ENCODE results near the gene THBS3.

THBS3 gene

GRCh38 chr1:155186794-155187455, 20.8 kb downstream of the THBS3 start:
- DNase-seq, result no peak

GRCh38 chr1:155186067-155186793, 21.5 kb downstream of the THBS3 start:
- DNase-seq, result no peak

DNA sequence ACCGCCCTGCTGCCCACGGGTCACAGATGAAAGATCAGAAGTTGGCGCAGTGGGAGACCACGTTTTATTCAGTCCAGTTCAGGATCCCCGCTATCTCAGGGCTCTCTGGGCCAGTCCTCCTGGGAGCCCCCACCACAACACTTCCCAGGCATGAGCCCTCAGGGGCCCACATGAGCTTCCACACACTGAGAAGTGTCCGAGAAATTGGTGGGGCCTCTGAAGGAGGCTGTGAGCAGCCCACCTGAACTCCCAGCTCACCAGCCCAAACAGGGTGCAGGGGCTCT, 22.0 kb downstream of the THBS3 start:
- no peak for DNase-seq

- DNase-seq, result no peak
Measured at GRCh38 chr1:155184835-155185782, 22.6 kb downstream of the THBS3 start.

DNA sequence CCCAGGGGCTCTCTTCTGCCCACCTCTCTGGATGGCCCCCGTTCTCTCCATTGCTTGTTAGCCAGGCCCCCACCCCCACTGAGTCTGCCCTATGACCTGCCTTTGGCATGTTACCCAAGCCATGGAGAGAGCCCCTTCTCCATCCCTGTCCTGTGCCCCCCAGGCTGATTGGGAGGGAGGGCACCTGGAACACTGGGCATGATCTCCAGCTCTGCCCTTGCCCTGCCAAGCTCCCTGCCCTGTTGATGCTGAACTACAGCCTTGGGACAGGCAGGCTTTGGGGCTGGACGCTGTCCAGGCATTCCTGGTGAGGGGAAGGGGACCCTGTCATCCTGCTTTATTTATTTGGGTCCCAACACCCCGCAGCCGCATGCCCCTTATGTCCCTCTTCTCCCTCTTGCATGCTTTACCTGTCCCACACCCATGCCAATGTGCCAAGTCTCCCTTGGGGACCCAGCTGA, 23.3 kb downstream of the THBS3 start:
- no peak for DNase-seq

DNA sequence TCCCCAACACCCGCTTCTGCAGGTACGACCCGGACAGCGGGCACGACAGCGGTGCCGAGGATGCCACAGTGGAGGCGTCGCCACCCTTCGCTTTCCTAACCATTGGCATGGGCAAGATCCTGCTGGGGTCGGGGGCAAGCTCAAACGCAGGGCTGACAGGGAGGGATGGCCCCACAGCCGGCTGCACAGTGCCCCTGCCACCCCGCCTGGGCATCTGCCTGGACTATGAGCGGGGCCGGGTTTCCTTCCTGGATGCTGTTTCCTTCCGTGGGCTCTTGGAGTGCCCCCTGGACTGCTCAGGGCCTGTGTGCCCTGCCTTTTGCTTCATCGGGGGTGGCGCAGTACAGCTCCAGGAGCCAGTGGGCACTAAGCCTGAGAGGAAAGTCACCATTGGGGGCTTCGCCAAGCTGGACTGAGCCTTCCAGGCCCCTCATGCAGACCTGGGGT, 23.9 kb downstream of the THBS3 start:
- no peak for DNase-seq

DNA sequence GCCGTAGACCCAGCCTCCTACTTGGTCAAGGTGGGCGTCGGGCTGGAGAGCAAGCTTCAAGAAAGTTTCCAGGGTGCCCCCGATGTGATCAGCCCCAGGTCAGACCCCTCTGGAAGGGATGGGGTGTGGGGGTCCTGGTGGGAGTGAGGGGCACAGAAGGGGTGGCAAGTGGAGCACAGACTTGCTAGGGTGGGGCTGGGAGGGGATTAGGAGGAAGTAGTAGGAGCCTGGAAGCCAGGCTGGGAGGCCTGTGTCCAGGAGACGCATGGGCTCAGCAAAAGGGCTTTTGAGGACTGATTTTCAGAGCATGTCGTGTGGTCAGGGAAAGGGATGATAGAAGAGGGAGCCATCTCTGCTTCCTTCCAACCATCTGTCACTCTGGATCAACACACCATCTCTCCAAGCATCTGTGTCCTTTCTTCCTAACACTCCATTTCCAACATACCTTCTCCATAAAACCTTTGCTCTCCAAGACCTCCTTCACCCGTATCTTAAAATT, 25.6 kb downstream of the THBS3 start:
- no peak for DNase-seq

GRCh38 chr1:155181371-155182051, 26.2 kb downstream of the THBS3 start:
- DNase-seq, result no peak

- DNase-seq, result no peak
Measured at GRCh38 chr1:155179112-155180031, 28.3 kb downstream of the THBS3 start.

GRCh38 chr1:155178441-155179111, 29.1 kb downstream of the THBS3 start:
- DNase-seq, result no peak

DNA sequence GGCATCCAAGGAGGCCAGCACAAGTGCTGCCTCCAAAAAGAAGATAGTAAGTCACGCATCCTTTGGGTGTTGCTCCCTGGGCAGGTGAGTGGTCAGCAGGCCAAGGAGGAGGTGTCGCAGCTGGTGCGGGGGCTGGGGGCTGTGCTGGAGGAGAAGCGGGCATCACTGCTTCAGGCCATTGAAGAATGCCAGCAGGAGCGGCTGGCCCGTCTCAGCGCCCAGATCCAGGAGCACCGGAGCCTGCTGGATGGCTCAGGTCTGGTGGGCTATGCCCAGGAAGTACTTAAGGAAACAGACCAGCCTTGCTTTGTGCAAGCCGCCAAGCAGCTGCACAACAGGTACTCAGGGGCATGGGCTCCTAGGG, 29.8 kb downstream of the THBS3 start:
- no peak for DNase-seq

GRCh38 chr1:155177192-155177917, 30.3 kb downstream of the THBS3 start:
- no peak for DNase-seq

DNA sequence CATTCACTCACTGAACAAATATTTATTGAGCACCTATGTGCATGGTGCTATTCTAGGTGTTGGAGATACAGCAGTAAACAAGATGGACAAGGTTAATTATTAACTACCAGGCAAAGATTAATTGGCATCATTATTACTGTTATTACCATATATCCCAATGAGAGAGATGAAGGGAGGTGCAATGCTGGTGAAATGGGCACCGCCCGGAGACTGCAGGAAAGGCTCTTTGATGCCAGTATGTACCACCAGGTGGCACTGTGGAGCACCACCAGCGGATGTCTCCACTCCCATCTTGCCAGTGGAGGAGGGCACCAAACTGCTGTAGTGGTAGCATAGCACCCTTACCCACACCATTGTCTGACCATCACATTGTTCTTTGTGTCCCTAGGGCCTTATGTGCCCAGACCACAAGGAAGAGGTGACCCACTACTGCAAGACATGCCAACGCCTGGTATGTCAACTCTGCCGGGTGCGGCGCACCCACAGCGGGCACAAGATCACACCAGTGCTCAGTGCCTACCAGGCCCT, 31.1 kb downstream of the THBS3 start:
- peak; percentile 74 for DNase-seq

- no peak for DNase-seq
Measured at GRCh38 chr1:155175927-155176371, 31.7 kb downstream of the THBS3 start.

- no peak for DNase-seq
Measured at GRCh38 chr1:155175281-155175926, 32.3 kb downstream of the THBS3 start.

DNA sequence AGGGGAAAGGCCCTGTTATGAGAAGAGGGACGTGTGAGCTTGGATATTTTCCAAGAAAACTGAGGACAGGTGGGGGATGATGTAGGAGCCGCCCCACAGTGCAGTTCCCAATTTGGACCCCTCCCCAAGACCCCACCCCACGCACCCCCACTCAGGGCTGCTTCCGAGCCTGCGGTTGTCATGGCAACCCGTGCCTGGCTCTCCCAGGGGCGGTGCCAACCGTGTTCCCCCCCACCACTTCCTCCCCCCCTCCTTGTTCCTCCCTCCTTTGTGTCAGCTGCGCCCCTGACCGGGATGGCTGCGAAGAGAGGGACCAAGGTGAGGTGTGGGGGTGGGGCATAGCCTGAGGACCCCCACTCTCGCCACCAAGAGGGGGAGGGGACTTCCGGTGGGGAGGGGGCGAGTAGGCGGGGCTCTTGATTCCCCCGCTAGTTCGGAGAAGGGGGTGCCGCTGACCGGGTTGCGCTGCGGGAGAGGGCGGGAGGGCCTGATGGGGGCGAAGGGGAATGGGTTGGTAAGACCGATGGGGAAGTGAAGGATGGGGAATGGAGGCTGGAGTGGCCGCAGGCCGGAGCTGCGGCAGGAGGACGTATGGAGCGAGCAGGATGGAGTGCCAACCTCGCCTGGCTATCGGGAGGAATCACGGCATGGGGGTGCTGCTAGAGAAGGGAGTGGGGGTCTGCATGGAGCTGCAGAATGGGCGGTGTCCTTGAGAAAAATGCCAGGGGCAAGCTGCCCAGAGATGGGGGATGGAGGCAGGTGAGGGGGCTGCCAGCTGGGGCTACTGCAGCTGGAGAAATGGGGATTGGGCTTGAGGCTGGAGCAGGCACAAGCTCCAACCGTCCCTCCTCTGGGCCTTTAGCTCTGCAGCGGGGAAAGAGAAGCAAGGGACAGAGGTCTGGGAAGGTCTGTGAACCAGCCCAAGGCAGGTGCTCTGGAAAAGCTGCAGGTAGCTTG, 33.1 kb downstream of the THBS3 start:
- DNase-seq, result peak; percentile 54

DNA sequence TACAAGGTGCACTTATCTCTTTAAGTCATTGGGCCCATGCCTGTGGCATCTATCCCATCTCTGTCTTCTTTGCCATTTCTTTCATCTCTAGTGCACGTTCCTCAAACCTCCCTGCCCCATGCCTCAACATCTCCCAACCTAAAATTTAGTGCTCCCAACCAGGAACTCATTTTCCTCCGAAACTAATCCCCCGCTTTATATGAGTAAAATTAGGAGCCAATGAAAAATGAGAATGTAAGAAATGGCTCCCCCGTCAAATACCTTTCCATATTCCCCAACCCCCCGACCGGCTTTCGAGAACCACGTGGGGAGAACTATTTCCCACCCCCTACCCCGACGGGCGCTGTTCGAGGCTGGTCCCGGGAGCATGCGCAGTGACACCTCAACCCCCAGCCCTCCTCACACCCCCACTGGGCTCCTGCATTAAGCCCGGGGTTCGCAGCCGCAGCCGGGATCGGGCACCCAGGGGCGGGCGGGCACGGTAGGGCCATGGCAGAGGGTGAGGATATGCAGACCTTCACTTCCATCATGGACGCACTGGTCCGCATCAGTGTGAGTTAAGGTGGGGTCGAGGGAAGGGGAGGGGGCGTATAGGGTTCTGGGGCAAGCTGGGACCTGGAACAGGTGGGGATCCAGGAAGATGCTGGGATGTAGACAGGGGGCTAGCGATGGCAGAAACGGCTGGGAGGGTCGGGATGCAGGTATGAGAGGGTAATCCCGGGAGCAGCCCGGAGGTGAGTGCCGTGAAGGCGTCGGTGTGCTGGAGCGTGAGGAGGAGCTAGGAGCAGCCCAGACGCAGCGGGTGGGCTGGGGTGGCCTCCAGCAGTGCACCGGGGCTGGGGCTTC, 34.0 kb downstream of the THBS3 start, which contains the start of gene TRIM46:
TRIM46 (plus strand) TSS at position 372 of the 846 bp plus-strand sequence; CDS start at position 490, 118 bp downstream.
- DNase-seq, result peak; percentile 82

Data from fibroblast of skin of scalp (primary cell).